KMS-11 (cell line): ENCODE data around the gene CABP5.

Experiments
- H2AFZ ChIP-seq: fragments of 200-600 bp; sonication (generic); 2 replicates; pipeline ENCODE4 v1.6.1; 2016; ENCODE audit warnings: antibody characterized with exemption, mixed run types, low read depth
- H3K27ac ChIP-seq: fragments of 200-600 bp; sonication (generic); 2 replicates; pipeline ENCODE4 v1.6.1; 2016; ENCODE audit warnings: mild to moderate bottlenecking, mixed run types
- H3K27me3 ChIP-seq: fragments of 200-600 bp; sonication (generic); 2 replicates; pipeline ENCODE4 v1.6.1; 2017; ENCODE audit warnings: mild to moderate bottlenecking, low read depth, mixed run types, moderate library complexity; ENCODE audit not compliant: insufficient read depth
- H3K36me3 ChIP-seq: fragments of 200-600 bp; sonication (generic); 2 replicates; pipeline ENCODE4 v1.6.1; 2017; ENCODE audit warnings: mild to moderate bottlenecking, mixed run types; ENCODE audit not compliant: insufficient read depth
- H3K4me1 ChIP-seq: fragments of 200-600 bp; sonication (generic); 2 replicates; pipeline ENCODE4 v1.6.1; 2016; ENCODE audit warnings: mild to moderate bottlenecking, low read depth, mixed run types; ENCODE audit not compliant: poor library complexity, severe bottlenecking
- H3K4me2 ChIP-seq: fragments of 200-600 bp; sonication (generic); 2 replicates; pipeline ENCODE4 v1.7.0; 2016; ENCODE audit warnings: mild to moderate bottlenecking, mixed run types
- H3K4me3 ChIP-seq: fragments of 200-600 bp; sonication (generic); IDR thresholded peaks from 2 replicates; pipeline ENCODE4 v1.6.1; 2017; ENCODE audit warnings: low read depth, low read length, mixed read lengths; ENCODE audit not compliant: insufficient read depth
- H3K79me2 ChIP-seq: fragments of 200-600 bp; sonication (generic); 2 replicates; pipeline ENCODE4 v1.6.1; 2016; ENCODE audit warnings: low read depth, mixed run types; ENCODE audit not compliant: insufficient read depth
- H3K9ac ChIP-seq: fragments of 200-600 bp; sonication (generic); 2 replicates; pipeline ENCODE4 v1.6.1; 2016; ENCODE audit warnings: mild to moderate bottlenecking, mixed run types
- H4K20me1 ChIP-seq: fragments of 200-600 bp; sonication (generic); 2 replicates; pipeline ENCODE4 v1.6.1; 2016; ENCODE audit warnings: mild to moderate bottlenecking, mixed run types; ENCODE audit not compliant: insufficient read depth
- TF ChIP-seq, protein P1 (sequence below): fragments of 200-600 bp; sonication (generic); conservative IDR thresholded peaks from 2 replicates; pipeline ENCODE4 v1.6.1; 2017; ENCODE audit warnings: low read depth, mild to moderate bottlenecking, antibody characterized with exemption, low read length, moderate library complexity, mixed read lengths

CABP5 gene

DNA sequence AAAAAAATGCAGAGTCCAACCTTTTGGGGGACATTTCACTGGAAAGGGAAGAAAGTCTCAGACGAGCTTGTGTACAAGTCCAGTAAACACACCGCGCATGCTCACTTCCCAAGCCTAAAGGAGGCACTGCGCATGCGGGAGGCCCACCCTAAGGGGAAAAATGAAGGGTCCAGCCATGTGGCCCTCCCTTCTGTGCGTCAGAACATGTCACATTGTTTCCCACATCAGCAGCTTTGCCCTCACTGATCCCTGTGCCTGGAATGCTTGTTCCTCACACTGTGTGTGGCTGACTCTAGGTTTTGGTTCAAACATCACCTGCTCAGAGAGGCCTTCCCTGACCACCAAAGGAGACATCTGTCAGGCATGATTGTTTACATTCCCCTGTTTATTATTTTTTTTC is 45.1 kb downstream of the CABP5 start:
- Histone ChIP-seq H2AFZ (no peak overlapping the region), H3K36me3 (no peaks in the 10 kb centered on the region), H4K20me1 (no peaks in the 10 kb centered on the region), H3K9ac (no peak overlapping the region), H3K4me3 (no peak overlapping the region), H3K27ac (no peak overlapping the region), H3K27me3 (peaks cover 53% of the 10 kb centered on the region; the same call in 1 of the 2 replicates), H3K4me1 (no peaks in the 10 kb centered on the region), H3K4me2 (no peak overlapping the region), H3K79me2 (no peaks in the 10 kb centered on the region)
- TF ChIP-seq, protein P1, sequence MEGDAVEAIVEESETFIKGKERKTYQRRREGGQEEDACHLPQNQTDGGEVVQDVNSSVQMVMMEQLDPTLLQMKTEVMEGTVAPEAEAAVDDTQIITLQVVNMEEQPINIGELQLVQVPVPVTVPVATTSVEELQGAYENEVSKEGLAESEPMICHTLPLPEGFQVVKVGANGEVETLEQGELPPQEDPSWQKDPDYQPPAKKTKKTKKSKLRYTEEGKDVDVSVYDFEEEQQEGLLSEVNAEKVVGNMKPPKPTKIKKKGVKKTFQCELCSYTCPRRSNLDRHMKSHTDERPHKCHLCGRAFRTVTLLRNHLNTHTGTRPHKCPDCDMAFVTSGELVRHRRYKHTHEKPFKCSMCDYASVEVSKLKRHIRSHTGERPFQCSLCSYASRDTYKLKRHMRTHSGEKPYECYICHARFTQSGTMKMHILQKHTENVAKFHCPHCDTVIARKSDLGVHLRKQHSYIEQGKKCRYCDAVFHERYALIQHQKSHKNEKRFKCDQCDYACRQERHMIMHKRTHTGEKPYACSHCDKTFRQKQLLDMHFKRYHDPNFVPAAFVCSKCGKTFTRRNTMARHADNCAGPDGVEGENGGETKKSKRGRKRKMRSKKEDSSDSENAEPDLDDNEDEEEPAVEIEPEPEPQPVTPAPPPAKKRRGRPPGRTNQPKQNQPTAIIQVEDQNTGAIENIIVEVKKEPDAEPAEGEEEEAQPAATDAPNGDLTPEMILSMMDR, result no peak

DNA sequence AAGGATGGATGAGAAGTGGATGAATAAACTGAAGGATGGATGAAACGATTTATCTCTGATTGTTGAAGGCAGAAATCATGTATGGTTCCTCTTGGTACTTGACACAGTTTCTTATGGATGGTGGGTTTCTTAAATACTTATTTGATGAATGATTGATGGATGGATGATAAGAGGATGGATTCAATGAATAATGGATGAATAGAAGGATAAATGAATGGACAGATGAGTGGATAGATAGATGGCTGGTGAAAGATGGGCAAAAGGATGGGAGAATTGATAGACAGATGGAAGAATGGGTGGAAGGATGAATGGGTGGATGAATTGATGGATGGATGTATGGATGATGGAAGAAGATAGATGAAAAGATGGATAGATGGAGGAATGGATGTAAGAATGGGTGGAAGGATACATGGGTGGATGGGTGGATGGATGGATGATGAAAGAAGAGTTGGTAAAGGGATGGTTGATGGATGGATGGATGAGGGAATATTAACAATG is 47.6 kb downstream of the CABP5 start:
- H3K4me1 ChIP-seq, result no peaks in the 10 kb centered on the region
- H3K27me3 ChIP-seq, result peaks cover 53% of the 10 kb centered on the region; the same call in 1 of the 2 replicates
- no peak overlapping the region for H3K9ac ChIP-seq
- TF ChIP-seq, protein P1, result no peak
- H3K4me2 ChIP-seq, result no peak overlapping the region
- no peaks in the 10 kb centered on the region for H3K36me3 ChIP-seq
- no peaks in the 10 kb centered on the region for H4K20me1 ChIP-seq
- no peak overlapping the region for H3K27ac ChIP-seq
- H3K79me2 ChIP-seq, result no peaks in the 10 kb centered on the region
- H3K4me3 ChIP-seq, result no peak overlapping the region
- H2AFZ ChIP-seq, result no peak overlapping the region

DNA sequence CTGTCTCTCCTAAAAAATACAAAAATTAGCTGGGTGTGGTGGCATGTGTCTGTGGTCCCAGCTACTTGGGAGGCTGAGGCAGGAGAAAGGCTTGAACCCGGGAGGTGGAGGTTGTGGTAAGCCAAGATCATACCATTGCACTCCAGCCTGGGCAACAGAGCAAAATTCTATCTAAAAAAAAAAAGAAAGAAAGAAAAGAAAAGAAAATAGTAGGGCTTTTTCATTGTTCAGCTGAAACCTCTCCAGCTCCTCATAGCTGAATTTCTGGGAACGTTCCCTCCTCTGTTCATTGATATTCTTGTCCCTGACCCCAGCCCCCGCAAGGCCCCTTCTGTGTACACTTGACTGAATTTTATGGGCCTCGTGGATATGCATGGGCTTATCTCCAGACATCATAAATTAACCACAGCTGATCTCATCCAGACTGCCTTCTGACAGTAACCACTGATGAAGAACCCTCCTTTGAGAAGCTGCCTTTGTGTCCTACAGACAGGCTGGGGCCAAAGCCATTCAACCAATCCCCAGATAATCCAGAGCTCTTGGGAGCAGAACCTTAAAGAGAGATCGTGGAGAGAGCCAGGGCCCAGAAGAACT is 49.6 kb downstream of the CABP5 start, which contains the start of gene ELSPBP1:
Gene ELSPBP1 (plus strand): TSS at position 424 of the 594 bp plus-strand sequence. CDS start 14,036 bp downstream, outside the sequence.
- Histone ChIP-seq H3K4me3 (no peak within 1 kb of the TSS), H3K79me2 (no peaks in the 10 kb centered on the region), H3K4me2 (no peak within 1 kb of the TSS), H2AFZ (no peak within 1 kb of the TSS), H3K4me1 (no peaks in the 10 kb centered on the region), H3K27ac (no peak within 1 kb of the TSS), H3K36me3 (no peaks in the 10 kb centered on the region), H3K9ac (no peak within 1 kb of the TSS), H3K27me3 (peaks cover 61% of the 10 kb centered on the region), H4K20me1 (no peaks in the 10 kb centered on the region)
- TF ChIP-seq, protein P1, result no peak

DNA sequence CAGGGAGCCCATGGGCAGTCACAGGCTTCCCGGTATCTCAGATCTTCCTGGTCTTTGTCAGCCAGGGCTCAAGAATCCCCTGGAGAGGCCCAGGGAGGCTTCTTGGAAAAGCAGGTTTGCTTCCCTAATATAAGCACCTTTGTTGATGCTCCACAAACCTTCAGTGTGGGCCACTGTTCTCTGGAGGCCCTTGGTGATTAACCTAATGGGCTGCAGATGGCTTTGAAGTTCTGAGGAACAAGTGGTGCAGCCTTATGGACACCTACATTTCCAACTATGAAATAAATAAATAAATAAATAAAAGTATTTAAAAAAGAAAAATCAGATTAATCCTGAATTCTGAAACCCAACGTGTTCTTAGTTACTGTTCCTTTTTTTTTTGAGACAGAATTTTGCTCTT is 51.8 kb downstream of the CABP5 start, which contains the start of gene BSPH1:
Gene BSPH1 (minus strand): TSS at position 101 of the 400 bp plus-strand sequence. CDS start 89 bp downstream, at position 12.
- H3K9ac ChIP-seq, result no peak within 1 kb of the TSS
- no peak within 1 kb of the TSS for H3K4me3 ChIP-seq
- H3K27ac ChIP-seq, result no peak within 1 kb of the TSS
- no peaks in the 10 kb centered on the region for H3K4me1 ChIP-seq
- no peaks in the 10 kb centered on the region for H3K36me3 ChIP-seq
- no peak within 1 kb of the TSS for H2AFZ ChIP-seq
- H3K4me2 ChIP-seq, result no peak within 1 kb of the TSS
- peaks cover 69% of the 10 kb centered on the region for H3K27me3 ChIP-seq
- TF ChIP-seq, protein P1, result no peak
- H3K79me2 ChIP-seq, result no peaks in the 10 kb centered on the region
- H4K20me1 ChIP-seq, result no peaks in the 10 kb centered on the region
